ENCODE data around the gene MOB1A.
"Not testable (repeated sequence)": the region's sequence is repeated elsewhere in the genome, so short reads cannot be mapped to it uniquely, and the experiment has no call there.

MOB1A gene

DNA sequence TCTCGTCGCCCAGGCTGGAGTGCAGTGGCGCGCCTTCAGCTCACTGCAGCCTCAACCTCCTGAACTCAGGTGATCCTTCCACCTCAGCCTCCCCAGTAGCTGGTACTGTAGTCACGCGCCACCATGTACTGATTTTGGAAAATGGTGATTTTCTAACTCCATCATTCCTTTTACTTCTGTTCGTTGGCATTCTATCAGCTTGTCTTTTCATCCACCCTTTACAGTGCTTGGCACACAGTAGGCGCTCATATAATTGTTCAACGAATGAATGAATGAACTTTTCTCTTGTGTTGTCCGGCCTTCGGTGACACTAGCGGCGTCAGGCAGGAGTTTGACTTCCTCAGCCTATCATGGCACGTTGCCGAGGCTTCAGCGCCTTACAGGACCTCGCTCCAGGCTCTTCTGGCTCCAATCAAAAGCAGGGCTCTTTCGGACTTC lies 19.4 kb upstream of the MOB1A start:
- Histone ChIP-seq H3K36me3 (ENCODE audit: insufficient read depth, low read depth, low read length) (peaks cover 19% of the 10 kb centered on the region), H3K27ac (ENCODE audit: low read length) (no peak overlapping the region), H3K9me3 (ENCODE audit: insufficient read depth, low read depth, low read length) (no peaks in the 10 kb centered on the region), H3K4me3 (ENCODE audit: low read length) (peak overlapping the region; percentile 97; the same call in 1 of the 2 replicates), H3K9ac (ENCODE audit: low read depth, low read length) (peak overlapping the region; percentile 98; the same call in 1 of the 2 replicates), H3K27me3 (ENCODE audit: insufficient read depth, low read length) (no peaks in the 10 kb centered on the region), H3K4me1 (ENCODE audit: insufficient read depth, low read length) (peaks cover 9% of the 10 kb centered on the region)

- H3K9ac ChIP-seq (ENCODE audit: low read depth, low read length) = no peak overlapping the region
- peaks cover 9% of the 10 kb centered on the region for H3K36me3 ChIP-seq (ENCODE audit: insufficient read depth, low read depth, low read length)
- H3K9me3 ChIP-seq (ENCODE audit: insufficient read depth, low read depth, low read length) = no peaks in the 10 kb centered on the region
- H3K27ac ChIP-seq (ENCODE audit: low read length) = no peak overlapping the region
- H3K4me1 ChIP-seq (ENCODE audit: insufficient read depth, low read length) = peaks cover 9% of the 10 kb centered on the region
- no peak overlapping the region for H3K4me3 ChIP-seq (ENCODE audit: low read length)
- no peaks in the 10 kb centered on the region for H3K27me3 ChIP-seq (ENCODE audit: insufficient read depth, low read length)
Measured at GRCh38 chr2:74197049-74197448, 18.4 kb upstream of the MOB1A start.

- Histone ChIP-seq H3K27ac (ENCODE audit: low read length) (no peak overlapping the region), H3K9me3 (ENCODE audit: insufficient read depth, low read depth, low read length) (no peaks in the 10 kb centered on the region), H3K4me1 (ENCODE audit: insufficient read depth, low read length) (no peaks in the 10 kb centered on the region), H3K9ac (ENCODE audit: low read depth, low read length) (no peak overlapping the region), H3K27me3 (ENCODE audit: insufficient read depth, low read length) (no peaks in the 10 kb centered on the region), H3K36me3 (ENCODE audit: insufficient read depth, low read depth, low read length) (no peaks in the 10 kb centered on the region), H3K4me3 (ENCODE audit: low read length) (no peak overlapping the region)
Measured at GRCh38 chr2:74194799-74195198, 16.1 kb upstream of the MOB1A start.

- Histone ChIP-seq H3K27me3 (ENCODE audit: insufficient read depth, low read length) (no peaks in the 10 kb centered on the region), H3K36me3 (ENCODE audit: insufficient read depth, low read depth, low read length) (no peaks in the 10 kb centered on the region), H3K4me1 (ENCODE audit: insufficient read depth, low read length) (peaks cover 11% of the 10 kb centered on the region), H3K27ac (ENCODE audit: low read length) (no peak overlapping the region), H3K9ac (ENCODE audit: low read depth, low read length) (no peak overlapping the region), H3K9me3 (ENCODE audit: insufficient read depth, low read depth, low read length) (no peaks in the 10 kb centered on the region), H3K4me3 (ENCODE audit: low read length) (no peak overlapping the region)
Measured at GRCh38 chr2:74191596-74192380, 13.1 kb upstream of the MOB1A start.

DNA sequence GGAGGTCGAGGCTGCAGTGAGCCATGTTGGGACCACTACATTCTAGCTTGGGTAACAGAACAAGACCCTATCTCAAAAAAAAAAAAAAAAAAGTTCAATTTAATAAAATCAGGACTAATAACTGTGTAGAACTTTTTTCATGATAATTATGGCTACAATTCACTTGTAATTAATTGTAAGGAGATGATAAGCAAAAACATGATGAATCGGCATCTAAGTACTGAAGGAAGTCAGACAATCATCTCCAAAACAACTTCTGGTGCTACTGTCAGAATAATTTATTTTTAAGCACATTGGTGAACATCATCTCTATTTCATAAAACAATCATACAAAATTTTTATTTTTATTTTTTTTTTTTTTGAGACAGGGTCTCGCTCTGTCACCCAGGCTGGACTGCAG lies 10.0 kb upstream of the MOB1A start:
- Histone ChIP-seq H3K9ac (ENCODE audit: low read depth, low read length) (0 out of 2 replicates have a peak overlapping the region, but pooled peaks have one; percentile 15), H3K27me3 (ENCODE audit: insufficient read depth, low read length) (no peaks in the 10 kb centered on the region), H3K27ac (ENCODE audit: low read length) (no peak overlapping the region), H3K4me3 (ENCODE audit: low read length) (no peak overlapping the region), H3K9me3 (ENCODE audit: insufficient read depth, low read depth, low read length) (no peaks in the 10 kb centered on the region), H3K4me1 (ENCODE audit: insufficient read depth, low read length) (peaks cover 11% of the 10 kb centered on the region), H3K36me3 (ENCODE audit: insufficient read depth, low read depth, low read length) (no peaks in the 10 kb centered on the region)

DNA sequence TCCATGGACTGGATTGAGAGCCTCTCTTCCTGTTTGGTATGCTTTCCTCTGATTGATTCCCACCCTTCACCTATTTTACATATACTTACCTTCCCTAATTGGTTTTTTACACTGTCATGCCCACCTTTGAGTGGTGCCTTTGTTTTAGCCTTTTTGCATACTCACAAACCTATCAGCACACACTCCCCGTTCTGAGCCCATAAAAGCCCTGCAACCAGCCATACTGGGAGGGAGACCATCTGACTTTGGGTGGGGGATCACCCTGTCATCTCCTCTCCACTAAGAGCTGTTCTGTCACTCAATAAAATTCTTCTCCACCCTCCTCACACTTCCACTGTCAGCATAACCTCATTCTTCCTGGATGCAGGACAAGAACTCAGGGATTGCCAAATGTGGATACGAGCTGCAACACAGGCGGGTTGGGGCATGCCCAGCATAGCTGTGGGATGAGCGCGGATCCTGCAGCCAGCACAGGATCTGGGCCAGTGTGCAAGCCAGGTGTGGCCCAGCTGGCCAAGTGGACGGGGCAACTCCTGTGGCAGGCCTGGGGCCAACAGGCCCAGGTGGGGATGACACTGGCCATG lies 9.4 kb upstream of the MOB1A start:
- Histone ChIP-seq H3K27me3 (ENCODE audit: insufficient read depth, low read length) (no peaks in the 10 kb centered on the region), H3K9ac (ENCODE audit: low read depth, low read length) (peak overlapping the region; percentile 60; the same call in 1 of the 2 replicates), H3K36me3 (ENCODE audit: insufficient read depth, low read depth, low read length) (no peaks in the 10 kb centered on the region), H3K4me1 (ENCODE audit: insufficient read depth, low read length) (peaks cover 11% of the 10 kb centered on the region), H3K27ac (ENCODE audit: low read length) (no peak overlapping the region), H3K9me3 (ENCODE audit: insufficient read depth, low read depth, low read length) (no peaks in the 10 kb centered on the region), H3K4me3 (ENCODE audit: low read length) (0 out of 2 replicates have a peak overlapping the region, but pooled peaks have one; percentile 21)

DNA sequence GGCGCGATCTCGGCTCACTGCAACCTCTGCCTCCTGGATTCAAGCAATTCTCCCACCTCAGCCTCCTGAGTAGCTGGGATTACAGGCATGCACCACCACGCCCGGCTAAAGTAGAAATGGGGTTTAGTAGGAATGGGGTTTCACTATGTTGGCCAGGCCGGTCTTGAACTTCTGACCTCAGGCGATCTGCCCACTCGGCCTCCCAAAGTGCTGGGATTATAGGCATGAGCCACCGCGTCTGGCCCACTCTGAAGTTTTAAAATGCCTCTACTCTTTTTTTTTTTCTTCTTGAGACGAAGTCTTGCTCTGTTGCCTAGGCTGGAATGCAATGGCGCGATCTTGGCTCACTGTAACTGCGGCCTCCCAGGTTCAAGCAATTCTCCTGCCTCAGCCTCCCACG lies 8.0 kb upstream of the MOB1A start:
- H3K27me3 ChIP-seq (ENCODE audit: insufficient read depth, low read length); H3K9me3 ChIP-seq (ENCODE audit: insufficient read depth, low read depth, low read length); H3K36me3 ChIP-seq (ENCODE audit: insufficient read depth, low read depth, low read length); H3K27ac ChIP-seq (ENCODE audit: low read length); H3K9ac ChIP-seq (ENCODE audit: low read depth, low read length); H3K4me3 ChIP-seq (ENCODE audit: low read length): not testable (repeated sequence)
- H3K4me1 ChIP-seq (ENCODE audit: insufficient read depth, low read length) = peaks cover 14% of the 10 kb centered on the region

- Histone ChIP-seq H3K27ac (ENCODE audit: low read length) (no peak overlapping the region), H3K9ac (ENCODE audit: low read depth, low read length) (no peak overlapping the region)
Measured at GRCh38 chr2:74186038-74186437, 7.4 kb upstream of the MOB1A start.

DNA sequence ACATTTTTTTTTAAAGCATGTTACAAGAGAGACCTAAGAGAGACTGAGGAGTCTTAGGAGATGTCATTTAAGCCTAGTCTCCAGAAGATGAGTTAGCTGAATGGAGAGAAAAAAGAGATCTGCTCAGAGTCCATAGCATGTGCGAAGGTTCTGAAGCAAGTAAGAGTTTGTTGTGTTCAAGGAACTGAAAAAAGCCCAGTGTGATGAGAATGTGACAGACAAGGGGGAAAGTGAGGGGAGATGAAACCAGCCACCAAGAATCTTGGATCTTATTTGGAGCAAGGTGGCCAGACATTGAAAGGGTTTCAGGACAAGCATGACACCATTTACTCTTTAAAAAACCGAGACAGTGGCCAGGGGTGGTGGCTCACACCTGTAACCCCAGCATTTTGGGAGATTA lies 5.2 kb upstream of the MOB1A start:
- H3K4me3 ChIP-seq (ENCODE audit: low read length) = no peak overlapping the region
- H3K9me3 ChIP-seq (ENCODE audit: insufficient read depth, low read depth, low read length) = no peaks in the 10 kb centered on the region
- no peak overlapping the region for H3K9ac ChIP-seq (ENCODE audit: low read depth, low read length)
- no peaks in the 10 kb centered on the region for H3K27me3 ChIP-seq (ENCODE audit: insufficient read depth, low read length)
- H3K27ac ChIP-seq (ENCODE audit: low read length) = no peak overlapping the region
- H3K36me3 ChIP-seq (ENCODE audit: insufficient read depth, low read depth, low read length) = no peaks in the 10 kb centered on the region
- H3K4me1 ChIP-seq (ENCODE audit: insufficient read depth, low read length) = peaks cover 18% of the 10 kb centered on the region

More at GRCh38 chr2:74186038-74186437, 7.4 kb upstream of the MOB1A start:
- no peaks in the 10 kb centered on the region for H3K27me3 ChIP-seq (ENCODE audit: insufficient read depth, low read length)
- no peaks in the 10 kb centered on the region for H3K36me3 ChIP-seq (ENCODE audit: insufficient read depth, low read depth, low read length)
- peaks cover 18% of the 10 kb centered on the region for H3K4me1 ChIP-seq (ENCODE audit: insufficient read depth, low read length)
- no peak overlapping the region for H3K4me3 ChIP-seq (ENCODE audit: low read length)
- H3K9me3 ChIP-seq (ENCODE audit: insufficient read depth, low read depth, low read length) = no peaks in the 10 kb centered on the region

DNA sequence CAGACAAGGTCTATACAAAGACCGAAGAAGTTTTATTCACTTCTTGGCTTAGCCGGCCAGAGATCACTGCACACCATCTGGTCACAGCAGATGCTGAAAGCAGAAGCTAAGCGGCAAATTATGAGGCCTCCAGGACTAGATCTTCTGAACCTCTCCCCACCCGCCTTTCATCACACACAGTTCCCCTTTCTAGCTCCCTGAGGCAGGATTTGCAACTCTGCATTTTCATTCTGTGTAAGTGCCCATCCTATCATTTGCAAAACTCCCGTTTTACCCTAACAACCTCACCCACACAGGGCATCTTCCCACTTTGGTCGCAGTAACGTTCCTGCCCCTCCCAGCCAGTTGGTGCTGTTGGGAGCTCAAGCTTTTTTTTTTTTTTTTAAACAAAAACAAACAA lies 3.1 kb upstream of the MOB1A start:
- Histone ChIP-seq H3K4me1 (ENCODE audit: insufficient read depth, low read length) (peaks cover 7% of the 10 kb centered on the region; the same call in 1 of the 2 replicates), H3K9ac (ENCODE audit: low read depth, low read length) (no peak overlapping the region), H3K9me3 (ENCODE audit: insufficient read depth, low read depth, low read length) (no peaks in the 10 kb centered on the region), H3K36me3 (ENCODE audit: insufficient read depth, low read depth, low read length) (no peaks in the 10 kb centered on the region), H3K27me3 (ENCODE audit: insufficient read depth, low read length) (no peaks in the 10 kb centered on the region), H3K4me3 (ENCODE audit: low read length) (no peak overlapping the region), H3K27ac (ENCODE audit: low read length) (no peak overlapping the region)

GRCh38 chr2:74179063-74179865 lies 585 bp upstream of the MOB1A start:
- Histone ChIP-seq H3K27me3 (ENCODE audit: insufficient read depth, low read length) (no peaks in the 10 kb centered on the region), H3K36me3 (ENCODE audit: insufficient read depth, low read depth, low read length) (0 out of 2 replicates have a peak, but pooled peaks cover 5% of the 10 kb centered on the region), H3K4me1 (ENCODE audit: insufficient read depth, low read length) (peaks cover 7% of the 10 kb centered on the region; the same call in 1 of the 2 replicates), H3K27ac (ENCODE audit: low read length) (no peak overlapping the region), H3K4me3 (ENCODE audit: low read length) (peak overlapping the region; percentile 97; the same call in 1 of the 2 replicates), H3K9me3 (ENCODE audit: insufficient read depth, low read depth, low read length) (no peaks in the 10 kb centered on the region), H3K9ac (ENCODE audit: low read depth, low read length) (peak overlapping the region; percentile 96; the same call in 1 of the 2 replicates)
